Globus pallidus (tissue), 1 donor: ENCODE results near the gene HSD17B3.
"Not testable (repeated sequence)": the region's sequence is repeated elsewhere in the genome, so short reads cannot be mapped to it uniquely, and the experiment has no call there.

Experiments
- DNase-seq: peaks from one replicate; pipeline ENCODE4 v3.0.0-alpha.2; 2015; ENCODE audit warnings: low spot score

The HSD17B3 gene

GRCh38 chr9:96302021-96302420 is at the start of gene HSD17B3:
Gene HSD17B3 (minus strand): TSS chr9:96302176. CDS start chr9:96302104, 72 bp downstream.
- no peak for DNase-seq

DNA sequence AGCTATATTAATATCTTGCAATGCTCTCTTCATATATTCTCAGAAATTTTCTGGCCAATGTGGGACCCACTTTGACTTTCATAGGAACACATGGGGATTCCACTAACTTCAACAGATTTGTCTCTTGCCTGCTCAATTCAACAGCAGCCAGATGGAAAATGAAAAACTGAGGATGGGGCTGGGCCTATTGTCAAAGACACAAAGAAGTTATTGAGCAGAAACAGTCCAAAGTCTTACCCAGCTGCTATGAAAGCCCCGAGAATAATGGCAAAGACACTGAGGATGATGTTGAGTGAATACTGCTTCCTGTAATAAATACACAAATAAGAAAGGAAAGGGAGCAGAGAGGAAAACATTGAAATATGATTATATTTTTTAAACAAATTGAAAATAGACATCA is 48.9 kb upstream of the HSD17B3 start:
- peak; percentile 95 for DNase-seq

DNA sequence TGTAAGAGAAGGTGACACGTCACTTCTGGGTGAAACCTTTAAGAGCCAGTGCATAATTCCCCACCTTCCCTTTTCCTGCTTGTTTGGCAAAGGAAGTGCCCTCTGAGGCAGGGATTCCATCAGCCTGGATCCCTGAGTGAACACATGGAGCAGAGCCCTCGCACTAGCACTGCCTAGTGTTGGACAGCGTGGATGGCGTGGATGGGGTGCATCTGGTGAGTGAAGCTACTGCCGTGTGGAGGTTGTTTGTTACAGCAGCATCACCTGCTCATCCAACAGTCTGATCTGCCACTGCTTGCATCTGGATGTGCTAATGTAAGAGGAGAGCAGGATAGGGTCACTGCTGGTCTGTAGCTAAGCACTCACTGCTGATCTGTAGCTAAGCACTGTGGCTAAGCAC is 46.3 kb upstream of the HSD17B3 start:
- no peak for DNase-seq

DNA sequence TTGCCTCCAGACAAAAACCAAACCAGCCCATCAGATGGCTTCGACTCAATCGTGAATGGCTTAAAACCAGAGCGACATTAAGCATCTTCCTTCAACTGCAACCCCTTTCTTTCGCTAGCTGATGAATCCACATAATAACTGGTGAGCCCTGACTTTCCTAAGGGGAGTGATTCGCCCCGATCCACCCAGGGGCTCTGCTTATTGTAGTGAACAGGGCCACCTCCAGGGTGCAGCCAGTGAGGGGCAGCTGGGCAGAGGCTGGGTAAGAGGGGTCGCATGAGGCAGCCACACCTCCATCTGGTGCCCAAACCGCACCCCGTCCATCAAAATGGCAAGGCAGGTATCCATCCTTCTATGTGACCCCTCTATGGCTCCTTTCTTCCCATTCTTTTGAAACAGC is 43.6 kb upstream of the HSD17B3 start:
- DNase-seq: no peak

- DNase-seq: peak; percentile 91
Measured at GRCh38 chr9:96344458-96345180, 42.6 kb upstream of the HSD17B3 start.

DNA sequence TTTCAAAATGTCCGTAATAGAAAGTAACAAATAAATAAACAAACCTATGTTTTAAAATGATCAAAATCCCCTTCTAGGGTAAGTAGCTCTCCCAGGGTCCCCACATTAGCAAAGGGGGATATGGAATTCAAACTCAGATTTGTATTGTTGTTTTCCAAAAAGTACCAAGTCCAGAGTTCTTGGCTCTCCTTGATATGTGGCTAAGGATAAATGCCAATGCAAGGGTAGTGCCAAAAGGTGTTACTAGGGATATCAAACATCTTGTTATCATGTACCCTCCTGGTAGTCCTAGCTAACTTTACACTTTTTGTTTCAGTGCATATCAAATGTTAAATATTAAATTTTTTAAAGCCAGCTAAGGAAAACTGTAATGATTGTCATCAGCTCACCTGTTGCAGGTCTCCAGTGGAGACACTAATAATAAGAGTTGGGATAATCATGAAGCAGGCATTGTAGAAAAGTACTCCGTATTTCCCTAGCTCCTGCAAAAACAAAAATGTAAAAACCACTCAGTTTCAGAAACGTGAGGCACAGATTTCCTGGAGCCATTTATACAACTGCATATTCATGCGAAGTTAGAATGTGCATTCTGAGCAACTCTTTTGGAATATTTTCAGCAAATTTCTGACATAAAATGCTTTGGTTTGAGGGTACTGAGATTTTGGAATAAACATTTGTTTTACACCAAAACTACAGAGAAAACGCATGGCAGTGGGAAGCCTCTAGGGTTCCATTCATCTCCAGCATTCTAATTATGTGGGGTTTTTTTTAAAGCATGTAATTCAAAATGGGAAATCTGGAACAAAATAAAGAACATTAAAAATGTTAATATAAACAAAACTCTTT is 41.8 kb upstream of the HSD17B3 start:
- no peak for DNase-seq

GRCh38 chr9:96342571-96343245 is 40.7 kb upstream of the HSD17B3 start:
- DNase-seq: no peak

DNA sequence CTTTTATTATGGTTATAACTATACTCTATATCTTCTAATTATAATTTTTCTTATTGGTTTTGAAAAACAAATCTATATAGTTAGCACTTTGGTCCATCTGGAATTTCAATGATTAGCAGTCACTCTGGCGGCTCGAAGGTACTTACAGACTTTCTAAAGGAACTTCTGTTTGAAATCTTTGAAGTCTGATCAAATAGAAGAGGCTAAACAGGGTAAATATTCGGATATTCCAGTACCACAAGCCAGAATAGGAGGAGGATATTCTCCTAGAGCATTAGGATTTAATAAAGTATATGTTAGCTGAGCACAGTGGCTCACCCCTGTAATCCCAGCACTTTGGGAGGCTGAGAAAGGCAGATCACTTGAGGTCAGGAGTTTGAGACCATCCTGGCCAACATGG is 38.7 kb upstream of the HSD17B3 start:
- no peak for DNase-seq

DNA sequence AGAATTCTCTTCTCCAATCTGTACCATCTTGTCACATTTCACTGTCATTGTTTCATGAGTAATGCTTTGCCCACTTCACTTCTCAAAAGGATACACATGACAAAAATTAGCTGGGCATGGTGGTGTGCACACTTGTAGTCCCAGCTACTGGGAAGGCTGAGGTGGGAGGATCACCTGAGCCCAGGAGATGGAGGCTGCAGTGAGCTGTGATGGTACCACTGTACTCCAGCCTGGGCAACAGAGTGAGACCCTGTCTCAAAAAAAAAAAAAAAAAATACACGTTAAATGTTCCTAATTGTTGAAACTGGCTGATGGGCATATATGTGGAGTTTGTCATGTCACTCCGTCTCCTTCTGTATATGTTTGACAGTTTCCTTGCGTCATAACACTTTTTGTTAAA is 36.3 kb upstream of the HSD17B3 start:
- DNase-seq: no peak

DNA sequence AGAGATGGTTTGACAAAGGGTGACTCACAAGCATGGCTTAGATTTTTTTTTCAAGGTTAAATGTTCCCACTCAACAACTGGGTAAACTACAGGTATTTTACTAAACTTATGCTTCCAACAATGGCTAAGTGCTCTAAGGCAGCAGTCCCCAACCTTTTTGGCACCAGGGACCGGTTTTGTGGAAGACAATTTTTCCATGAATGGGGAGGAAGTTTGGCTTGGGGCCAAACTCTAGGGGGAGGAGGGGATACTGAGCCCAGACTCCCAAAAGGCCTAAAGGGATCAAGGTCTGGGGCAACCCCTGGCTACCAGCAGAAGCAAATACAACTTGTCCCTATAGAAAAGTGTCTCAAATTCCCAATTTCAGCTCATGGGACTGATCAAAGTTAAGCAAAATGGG is 32.0 kb upstream of the HSD17B3 start:
- DNase-seq: no peak

DNA sequence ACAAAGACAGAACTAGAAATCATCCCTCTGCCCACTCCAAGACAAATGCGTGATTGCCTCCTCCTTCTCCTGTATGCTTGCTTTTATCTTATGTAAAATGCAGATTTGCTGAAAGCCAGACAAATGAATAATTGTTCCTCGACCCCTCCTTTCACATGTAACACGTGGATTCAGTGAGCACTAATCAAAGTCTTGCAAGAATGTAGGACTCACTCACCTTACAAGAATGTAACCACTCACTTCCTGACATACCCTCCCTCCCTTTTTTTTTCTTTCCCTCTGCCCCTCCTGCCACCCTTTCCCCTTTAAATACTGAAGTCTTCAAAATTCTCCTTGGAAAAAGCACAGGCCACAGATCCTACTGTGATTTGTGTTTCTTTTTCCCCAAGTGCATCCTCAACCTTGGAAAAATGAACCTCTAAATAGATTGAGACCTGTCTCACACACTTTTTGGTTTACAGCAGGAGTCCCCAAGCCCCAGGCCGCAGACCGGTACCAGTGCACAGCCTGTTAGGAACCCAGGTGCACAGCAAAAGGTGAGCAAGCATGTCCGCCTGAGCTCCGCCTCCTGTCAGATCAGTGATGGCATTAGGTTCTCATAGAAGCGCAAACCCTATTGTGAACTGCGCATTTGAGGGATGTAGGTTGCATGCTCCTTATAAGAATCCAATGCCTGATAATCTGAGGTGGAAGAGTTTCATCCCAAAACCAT is 29.4 kb upstream of the HSD17B3 start:
- no peak for DNase-seq

- DNase-seq: peak; percentile 63
Measured at GRCh38 chr9:96327694-96328352, 25.8 kb upstream of the HSD17B3 start.

DNA sequence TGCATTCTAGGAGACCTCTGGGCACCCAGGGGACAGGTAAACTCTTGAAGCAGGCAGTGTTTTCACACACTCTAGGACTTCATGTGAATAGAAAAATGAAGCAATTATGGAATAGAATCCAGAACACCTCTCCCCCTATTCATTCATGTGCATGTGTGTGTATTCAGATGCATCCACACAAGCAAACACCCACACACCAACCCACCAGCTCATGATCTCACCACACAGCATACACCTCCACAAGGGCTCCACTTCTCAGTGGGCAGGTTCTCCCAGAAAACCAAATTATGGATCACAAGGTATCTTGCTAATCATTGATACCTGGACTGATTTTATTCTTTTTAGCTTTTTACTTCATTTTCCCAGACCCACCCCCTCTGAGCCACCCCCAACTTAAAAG is 21.2 kb upstream of the HSD17B3 start:
- DNase-seq: no peak

GRCh38 chr9:96322736-96323135 is 20.8 kb upstream of the HSD17B3 start:
- not testable (repeated sequence) for DNase-seq

DNA sequence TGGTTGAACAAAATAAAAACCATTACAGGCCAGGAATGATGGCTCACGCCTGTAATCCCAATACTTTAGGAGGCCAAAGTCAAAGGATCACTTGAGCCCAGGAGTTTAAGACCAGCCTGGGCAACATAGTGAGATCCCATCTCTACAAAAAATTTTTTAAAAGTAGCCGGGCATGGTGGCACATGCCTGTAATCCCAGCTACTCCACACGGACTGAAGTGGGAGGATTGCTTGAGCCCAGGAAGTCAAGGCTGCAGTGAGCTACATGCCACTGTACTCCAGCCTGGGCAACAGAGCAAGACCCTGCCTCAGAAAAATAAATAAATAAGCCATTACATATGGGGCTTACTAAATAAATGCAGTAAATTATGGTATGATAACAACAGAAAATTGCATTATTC is 20.2 kb upstream of the HSD17B3 start:
- DNase-seq: not testable (repeated sequence)

DNA sequence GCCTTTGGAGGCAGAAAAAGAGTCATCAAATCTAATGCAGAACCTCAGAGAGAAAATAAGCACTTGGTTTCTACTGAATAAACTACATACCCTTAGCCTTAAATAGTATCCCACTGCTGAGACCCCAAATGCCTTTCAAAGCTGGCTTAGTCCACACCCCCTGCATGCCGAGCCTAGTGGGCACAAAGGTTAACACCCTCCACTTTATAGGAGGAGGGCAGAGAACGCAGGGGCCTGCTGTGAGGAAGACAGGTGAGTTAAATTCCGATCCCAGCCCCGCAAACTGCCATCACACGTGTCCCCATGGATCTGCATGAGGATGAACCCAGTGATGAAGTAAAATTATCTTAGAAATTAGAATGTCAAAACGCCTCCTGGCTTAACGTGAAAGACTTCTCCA is 19.5 kb upstream of the HSD17B3 start:
- no peak for DNase-seq

DNA sequence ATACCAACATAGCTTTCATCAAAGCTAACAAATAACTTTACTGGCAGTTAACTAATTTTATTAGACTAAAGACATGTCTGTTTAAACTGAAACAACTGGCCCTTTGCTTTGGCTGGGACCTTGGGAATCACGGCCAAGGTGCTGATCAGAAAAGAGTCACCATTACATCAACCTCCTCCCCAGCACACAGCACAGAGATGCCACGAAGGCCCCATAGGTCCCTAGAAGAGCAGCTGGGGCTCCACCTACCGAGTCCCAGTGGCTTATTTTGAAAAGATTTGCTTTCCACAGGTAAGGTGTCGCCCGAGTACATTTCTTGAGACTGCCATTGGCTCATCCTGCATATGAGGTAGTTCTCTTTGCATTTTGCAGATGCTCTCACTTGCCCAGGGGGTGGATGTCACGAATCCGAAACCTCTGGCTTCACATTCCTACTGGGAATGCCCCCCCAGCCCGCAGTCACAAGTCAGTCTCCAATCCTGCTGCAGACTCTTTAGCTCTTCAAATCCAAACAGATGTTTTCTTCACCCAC is 18.8 kb upstream of the HSD17B3 start:
- no peak for DNase-seq

GRCh38 chr9:96318921-96319565 is 17.1 kb upstream of the HSD17B3 start:
- no peak for DNase-seq

DNA sequence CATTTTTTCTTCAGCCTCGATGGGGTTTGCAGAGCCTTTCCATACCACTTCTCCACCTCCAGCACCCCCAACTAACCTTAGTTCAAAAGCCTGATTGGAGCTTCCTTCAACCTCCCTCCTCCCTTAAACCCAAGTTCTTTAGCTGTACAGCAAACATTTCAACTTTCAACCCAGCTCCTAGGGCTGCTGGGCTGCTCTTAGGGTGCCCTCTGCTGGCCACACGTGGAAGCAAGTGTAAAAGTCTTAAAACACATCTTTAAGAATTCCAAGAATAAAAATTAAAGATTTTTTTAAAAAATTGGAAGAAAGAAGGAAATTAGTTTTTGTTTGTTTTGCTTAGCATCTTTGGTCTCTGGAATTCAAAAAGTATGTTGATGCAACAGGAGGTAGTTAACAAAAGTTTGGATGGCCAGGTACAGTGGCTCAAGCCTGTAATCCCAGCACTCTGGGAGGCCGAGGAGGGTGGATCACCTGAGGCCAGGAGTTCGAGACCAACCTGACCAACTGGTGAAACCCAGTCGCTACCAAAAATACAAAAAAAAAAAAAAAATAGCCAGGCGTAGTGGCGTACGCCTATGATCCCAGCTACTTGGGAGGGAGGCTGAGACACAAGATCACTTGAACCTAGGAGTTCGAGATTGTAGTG is 15.5 kb upstream of the HSD17B3 start:
- peak; percentile 65 for DNase-seq

DNA sequence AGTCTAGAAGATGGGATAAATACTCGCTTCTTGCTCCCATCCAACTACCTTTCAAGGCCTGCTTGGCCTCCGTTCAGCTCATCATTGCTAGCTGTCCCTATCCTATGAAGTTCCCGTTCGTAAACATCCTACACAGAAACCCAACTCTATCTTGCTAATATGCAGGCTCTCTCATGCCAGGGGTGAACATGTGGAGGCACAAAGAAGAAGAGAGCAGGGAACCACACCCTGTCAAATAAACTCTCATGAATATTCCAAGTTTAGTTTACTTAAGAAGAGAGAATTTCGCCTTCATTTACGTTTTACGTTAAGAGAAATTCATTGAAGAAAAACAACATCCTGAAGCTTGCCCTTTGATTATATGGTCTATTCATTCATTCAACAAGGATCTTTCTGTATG is 7.9 kb upstream of the HSD17B3 start:
- DNase-seq: no peak
